HG02870 (cell line): ENCODE data around the gene ZNF714.
"Not testable (repeated sequence)": the region's sequence is repeated elsewhere in the genome, so short reads cannot be mapped to it uniquely, and the experiment has no call there.

Source experiments
- ATAC-seq: cut with Tn5 transposase; IDR thresholded peaks from one replicate; pipeline ENCODE4 v1.9.1; 2021; ENCODE audit warnings: mild to moderate bottlenecking, moderate library complexity; ENCODE audit not compliant: unreplicated experiment

ZNF714 gene

DNA sequence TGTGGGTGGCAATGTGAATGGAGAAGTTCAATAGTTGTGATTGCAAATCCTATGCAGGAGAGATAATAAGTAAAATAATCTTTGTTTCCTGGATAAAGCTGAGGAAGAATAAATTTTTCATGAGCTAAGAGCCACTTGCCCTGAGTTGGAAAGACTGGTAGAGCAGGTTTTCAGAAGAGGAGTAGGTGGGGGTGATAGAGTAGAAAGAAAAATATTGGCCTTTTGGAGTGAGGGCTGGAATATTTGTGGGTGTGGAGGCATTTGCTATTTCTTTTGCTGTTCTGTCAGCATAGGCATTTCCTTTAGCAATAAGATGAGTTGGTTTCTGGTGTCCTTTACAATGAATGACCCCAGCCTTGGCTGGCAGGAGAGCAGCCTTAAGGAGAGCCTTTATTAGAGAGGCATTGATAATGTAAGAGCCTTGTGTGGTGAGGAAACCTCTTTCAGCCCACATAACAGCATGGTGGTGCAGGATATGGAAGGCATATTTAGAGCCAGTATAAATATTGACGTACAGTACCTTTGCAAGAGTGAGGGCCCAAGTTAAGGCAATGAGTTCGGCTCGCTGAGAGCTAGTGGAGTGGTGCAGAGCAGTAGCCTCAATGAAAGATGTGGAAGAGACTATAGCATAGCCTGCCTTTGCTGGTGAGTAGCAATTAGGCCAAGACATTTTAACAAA lies 48.2 kb downstream of the ZNF714 start:
- ATAC-seq: no peak

DNA sequence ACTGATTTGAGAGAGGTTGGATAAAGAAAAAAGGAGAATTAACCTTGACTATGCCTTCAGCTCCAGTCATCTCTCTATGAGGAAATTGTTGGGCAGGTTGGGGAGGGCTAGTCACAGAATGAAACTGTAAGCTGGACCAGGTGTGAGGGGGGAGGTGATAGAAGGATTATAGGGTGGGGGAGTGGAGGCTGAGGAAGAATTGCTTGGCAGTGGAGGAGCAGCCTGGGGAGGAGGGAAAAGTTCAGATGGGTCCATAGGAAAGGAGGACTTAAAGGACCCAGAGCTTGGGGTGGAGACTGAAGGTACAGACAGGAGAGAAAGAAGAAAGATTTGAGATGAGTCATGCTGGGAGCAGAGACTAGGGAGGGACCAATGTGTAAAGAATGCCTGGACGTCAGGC lies 51.6 kb downstream of the ZNF714 start:
- no peak for ATAC-seq

DNA sequence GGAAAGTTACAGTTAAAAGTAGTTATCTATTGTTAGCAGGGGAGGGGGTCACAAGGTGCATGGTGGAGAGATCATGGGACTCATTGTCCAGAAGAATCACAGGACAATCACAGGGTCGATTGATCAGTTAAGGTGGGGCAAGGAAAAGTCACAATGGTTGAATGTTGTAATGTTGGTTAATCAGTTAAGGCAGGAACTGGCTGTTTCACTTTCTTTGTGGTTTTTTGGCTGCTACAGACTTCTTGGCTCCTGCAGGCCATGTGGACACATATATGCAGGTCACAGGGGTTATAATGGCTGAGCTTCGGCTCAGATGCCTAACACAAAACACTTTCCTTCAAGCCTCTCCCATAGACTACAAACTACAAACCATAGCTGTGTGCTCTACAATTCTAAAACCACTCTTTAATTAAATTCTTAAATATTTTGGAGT lies 52.9 kb downstream of the ZNF714 start:
- no peak for ATAC-seq

DNA sequence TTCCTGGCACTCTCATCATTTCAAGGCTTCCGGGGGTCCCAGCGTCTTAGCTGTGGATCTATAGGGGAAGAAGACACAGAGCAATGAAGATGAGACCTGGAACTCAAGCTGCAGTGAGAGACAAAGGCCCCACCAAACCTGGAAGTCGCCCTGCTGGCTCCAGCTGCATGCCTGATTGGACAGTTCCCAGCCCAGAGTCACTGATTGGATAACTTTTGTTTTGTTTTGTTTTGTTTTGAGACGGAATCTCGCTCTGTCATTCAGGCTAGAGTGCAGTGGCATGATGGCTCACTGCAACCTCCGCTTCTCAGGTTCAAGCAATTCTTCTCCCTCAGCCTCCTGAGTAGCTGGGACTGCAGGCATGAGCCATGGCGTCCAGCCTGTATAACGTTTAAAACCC lies 53.4 kb downstream of the ZNF714 start:
- ATAC-seq: no peak

DNA sequence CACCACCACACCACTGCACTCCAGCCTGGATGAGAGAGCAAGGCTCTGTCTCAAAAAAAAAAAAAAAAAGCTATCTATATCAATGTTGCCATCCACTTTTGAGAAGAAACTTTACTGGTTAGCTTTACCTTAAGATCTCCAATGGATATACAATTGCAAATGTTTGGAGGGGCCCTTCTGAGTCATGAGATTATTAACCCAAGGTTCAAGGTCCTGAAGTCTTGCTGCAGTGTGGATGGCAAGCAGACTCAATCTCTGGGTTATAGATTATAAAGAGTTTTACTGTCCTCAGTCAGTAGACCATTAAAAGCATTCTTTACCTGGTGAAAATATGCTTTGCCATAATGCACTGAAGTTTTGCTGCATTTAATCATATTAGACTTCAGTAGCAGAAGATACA lies 56.1 kb downstream of the ZNF714 start:
- no peak for ATAC-seq

DNA sequence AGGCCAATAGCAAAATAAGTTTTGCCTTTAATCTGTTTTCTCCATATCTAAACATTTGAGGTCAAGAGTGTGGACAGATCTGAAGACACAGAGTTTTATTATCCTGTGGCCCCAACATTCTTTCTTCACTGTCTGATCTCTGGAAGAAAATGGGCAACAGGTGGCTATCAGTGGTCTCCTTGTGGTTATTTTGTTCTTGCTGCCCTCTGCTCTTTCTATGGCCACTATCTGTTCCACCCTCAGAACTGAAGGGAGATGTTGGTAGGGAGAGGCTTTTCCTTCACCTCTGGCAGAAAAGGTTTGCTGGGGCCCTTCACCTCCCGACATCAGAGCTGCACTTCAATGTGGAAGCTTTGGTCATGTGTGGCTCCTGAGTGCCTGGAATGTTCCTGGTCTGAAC lies 59.0 kb downstream of the ZNF714 start:
- ATAC-seq: not testable (repeated sequence)

DNA sequence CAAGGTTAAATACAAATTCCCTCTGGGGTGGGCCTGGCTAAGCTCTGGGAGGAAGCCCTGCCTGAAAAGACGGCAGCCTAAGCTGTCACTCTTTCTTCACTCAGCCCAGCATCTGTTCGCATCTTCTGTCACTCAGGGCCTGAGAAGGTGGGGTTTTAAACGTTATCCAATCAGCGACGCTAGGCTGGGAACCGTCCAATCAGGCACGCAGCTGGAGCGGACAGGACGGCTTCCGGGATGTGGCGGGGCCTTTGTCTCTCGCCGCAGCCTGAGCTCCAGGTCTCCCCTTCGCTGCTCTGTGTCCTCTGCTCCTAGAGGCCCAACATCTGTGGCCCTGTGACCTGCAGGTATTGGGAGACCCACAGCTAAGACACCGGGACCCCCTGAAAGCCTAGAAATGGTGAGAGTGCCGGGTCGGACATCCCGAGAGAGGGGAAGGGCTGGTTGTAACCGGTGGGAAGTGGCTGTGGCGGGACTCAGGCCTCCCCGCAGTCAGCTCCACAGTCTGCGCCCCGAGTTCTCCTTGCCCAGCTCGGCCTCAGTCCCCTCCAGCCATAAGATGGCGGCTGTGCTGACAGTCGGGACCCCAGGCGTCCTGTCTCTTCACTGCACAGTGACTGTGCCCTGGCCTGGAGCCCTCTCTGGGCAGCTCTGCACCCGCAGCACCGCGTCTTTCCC lies 59.9 kb downstream of the ZNF714 start, which contains the start of gene ZNF431:
ZNF431 (plus strand) TSS at position 254 of the 678 bp plus-strand sequence; CDS start at position 398, 144 bp downstream.
- ATAC-seq: peak; percentile 98

DNA sequence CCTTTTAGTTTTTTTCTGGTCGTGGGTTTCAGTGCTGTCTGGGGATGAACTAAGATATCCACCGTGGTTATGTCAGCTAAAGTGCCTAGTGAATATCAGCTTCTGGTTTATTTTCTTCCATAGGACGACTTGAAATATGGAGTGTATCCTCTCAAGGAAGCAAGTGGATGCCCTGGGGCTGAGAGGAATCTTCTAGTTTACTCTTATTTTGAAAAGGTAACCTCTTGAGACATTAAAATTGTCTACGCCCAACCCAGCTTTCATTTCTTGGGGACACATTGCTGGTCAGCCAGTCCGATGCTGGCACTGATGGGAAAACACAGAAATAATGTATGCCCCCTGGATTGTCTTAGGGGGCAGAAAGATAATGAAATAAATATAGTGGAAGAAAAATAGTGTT lies 61.4 kb downstream of the ZNF714 start:
- no peak for ATAC-seq

DNA sequence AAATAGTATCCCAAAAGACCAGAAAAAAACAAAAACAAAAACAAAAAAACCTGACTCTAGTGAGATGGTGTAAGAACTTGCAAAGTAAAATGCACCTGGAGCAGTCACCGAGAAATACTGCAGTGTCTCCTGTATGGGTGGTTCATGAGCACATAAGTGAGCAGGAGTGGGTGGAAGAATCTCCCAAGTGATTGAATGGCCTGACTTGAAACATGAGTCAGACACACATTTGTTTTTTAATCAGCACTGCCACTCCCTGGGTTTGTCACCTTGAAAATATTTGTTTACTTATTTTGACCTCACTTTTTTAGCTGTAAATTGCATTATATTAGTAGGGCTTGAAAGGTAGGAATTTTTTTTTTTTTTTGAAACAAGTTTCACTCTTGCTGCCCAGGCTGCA lies 61.9 kb downstream of the ZNF714 start:
- ATAC-seq: no peak

DNA sequence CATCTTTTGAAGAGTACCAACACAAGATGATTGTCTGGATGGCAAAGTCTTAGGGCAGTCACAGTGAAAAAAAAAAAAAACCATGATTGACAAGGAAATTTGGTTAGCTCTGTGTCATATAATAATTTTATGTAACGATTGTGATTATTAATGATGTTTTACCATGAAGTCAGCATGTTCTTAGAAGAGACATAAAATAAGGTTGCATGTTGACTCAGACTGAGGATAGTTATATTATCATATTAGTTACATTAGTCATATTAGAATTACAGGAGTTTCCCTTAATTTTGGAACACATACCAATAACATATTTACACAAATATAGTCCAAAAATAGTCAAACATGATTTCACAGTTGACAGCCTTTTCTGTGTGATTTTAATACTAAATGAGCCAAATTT lies 65.5 kb downstream of the ZNF714 start:
- no peak for ATAC-seq

DNA sequence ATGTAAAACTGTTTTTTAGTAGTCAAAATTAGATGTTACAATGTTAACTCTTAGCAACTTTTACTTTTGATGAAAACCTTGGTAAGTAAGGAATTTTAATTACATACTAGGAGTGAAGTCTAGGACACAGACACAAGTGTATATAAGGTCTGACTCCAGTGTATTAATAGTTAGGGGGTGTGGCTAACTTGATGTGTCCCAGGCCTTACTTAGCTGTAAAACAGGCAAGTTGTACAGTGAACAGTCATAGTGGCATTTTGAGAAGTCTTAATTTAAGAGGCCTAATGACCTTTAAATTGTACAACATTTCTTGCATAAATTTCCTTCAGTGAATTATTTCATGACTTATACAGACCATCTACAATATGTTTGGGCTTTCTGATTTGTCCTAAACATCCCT lies 66.7 kb downstream of the ZNF714 start:
- no peak for ATAC-seq

DNA sequence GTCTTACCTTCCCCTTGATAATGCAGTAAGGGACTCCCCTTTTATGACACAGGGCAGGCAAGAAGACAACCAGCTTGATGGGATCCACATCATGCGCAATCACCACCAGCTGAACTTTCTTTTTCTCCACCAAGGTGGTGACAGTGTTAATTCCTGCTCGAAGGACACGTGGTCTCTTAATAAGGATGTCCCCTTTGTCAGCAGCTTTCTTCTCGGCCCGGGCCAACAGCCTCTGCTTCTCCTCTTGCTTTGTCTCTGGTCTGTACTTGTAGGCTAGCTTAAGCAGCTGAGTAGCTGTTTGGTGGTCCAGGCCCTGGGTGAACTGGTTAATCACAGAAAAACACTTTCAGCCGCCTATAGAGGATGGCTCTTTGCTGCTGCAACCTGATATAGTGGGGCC lies 67.9 kb downstream of the ZNF714 start:
- no peak for ATAC-seq

DNA sequence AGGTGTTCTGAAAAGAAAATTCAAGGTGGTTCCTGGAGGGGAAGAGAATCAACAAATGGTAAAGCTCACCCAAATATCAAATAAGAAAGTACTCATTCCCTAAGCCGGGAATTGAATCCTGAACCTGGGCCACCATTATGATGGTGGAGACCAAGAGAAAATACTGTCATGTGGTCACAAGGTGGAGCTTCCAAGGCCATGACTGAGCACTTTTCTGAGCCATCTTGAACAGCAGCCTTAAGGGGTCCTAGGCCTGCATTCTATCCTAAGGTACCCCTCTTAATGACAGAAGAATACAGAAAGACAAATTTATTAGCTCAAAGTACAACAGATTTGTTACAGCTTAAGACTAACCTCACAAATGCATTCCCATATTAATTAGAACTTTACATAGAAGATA lies 69.5 kb downstream of the ZNF714 start:
- no peak for ATAC-seq

DNA sequence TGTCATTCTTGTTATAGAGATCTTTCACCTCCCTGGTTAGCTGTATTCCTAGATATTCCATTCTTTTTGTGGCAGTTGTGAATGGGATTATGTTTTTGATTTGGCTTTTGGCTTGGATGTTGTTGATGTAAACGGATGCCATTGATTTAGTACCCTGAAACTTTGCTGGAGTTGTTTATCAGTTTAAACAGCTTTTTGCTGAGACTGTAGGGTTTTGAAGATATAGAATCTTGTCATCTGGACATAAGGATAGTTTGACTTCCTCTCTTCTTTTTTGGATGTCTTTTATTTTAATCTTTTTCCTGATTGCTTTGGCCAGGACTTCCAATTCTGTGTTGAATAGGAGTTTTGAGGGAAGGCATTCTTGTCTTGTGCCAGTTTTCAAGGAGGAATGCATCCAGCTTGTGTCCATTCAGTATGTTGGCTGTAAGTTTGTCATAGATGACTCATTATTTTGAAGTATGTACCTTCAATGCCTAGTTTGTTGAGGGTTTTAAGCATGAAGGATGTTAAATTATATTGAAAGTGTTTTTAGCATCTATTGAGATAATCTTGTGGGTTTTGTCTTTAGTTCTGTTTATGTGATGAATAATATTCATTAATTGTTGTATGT lies 76.6 kb downstream of the ZNF714 start:
- ATAC-seq: no peak

DNA sequence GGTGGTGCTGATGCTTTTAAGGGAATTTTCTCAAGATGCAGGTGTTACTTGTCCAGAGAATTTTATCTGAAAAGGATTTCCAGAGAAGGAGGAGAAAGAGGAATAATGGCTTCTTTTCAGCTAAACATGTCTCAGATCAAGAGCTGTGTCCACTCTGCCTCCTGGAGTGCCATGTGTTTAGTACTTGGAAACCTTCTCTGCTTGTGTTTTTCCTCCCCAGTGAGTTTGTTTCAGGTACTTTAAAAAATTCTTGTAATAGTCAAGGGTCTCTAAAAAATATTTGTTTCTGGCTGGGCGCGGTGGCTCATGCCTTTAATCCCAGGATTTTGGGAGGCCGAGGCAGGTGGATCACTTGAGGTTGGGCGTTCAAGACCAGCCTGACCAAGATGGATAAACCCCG lies 82.5 kb downstream of the ZNF714 start:
- no peak for ATAC-seq

DNA sequence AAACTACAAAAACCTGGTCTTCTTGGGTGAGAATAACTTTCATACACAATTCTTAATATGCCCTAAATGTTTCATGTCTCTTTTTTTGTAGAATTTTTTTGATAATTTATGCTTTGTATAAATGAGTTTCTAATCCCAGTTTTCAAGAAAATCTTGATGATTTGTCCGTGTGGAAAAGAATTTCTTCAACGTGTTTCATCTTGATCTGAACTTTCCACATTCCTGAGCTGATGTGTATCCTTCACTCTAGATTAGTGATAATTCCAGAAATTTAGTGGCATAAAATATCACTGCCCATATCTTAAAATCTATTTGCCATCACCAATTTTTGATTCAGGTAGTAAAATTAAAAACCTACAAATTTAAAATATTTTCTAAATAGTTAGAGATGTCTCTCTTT lies 84.4 kb downstream of the ZNF714 start:
- no peak for ATAC-seq
